GM19035 (cell line): ENCODE data around the gene BPHL.
"Not testable (repeated sequence)": the region's sequence is repeated elsewhere in the genome, so short reads cannot be mapped to it uniquely, and the experiment has no call there.

ENCODE experiments used
- ATAC-seq: cut with Tn5 transposase; IDR thresholded peaks from one replicate; pipeline ENCODE4 v1.9.1; 2021; ENCODE audit not compliant: unreplicated experiment

BPHL gene

DNA sequence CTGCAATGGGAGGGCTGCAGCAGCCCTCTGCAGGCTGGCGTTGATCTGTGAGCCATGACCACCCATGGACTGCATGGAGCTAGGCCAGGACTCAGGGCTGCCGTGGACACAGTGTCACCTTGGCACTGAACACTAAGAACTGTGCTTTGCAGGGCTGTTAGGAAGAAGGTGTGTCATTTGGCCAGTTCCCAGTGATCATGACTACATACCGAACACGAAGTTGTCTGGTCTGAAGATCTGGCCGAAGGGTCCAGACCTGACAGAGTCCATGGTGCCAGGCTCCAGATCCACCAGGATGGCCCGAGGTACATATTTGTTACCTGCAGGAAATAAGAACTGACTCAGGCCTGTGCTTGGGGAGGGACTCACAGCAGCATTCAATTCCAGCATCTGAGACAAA, 36.9 kb downstream of the BPHL start:
- ATAC-seq = not testable (repeated sequence)

DNA sequence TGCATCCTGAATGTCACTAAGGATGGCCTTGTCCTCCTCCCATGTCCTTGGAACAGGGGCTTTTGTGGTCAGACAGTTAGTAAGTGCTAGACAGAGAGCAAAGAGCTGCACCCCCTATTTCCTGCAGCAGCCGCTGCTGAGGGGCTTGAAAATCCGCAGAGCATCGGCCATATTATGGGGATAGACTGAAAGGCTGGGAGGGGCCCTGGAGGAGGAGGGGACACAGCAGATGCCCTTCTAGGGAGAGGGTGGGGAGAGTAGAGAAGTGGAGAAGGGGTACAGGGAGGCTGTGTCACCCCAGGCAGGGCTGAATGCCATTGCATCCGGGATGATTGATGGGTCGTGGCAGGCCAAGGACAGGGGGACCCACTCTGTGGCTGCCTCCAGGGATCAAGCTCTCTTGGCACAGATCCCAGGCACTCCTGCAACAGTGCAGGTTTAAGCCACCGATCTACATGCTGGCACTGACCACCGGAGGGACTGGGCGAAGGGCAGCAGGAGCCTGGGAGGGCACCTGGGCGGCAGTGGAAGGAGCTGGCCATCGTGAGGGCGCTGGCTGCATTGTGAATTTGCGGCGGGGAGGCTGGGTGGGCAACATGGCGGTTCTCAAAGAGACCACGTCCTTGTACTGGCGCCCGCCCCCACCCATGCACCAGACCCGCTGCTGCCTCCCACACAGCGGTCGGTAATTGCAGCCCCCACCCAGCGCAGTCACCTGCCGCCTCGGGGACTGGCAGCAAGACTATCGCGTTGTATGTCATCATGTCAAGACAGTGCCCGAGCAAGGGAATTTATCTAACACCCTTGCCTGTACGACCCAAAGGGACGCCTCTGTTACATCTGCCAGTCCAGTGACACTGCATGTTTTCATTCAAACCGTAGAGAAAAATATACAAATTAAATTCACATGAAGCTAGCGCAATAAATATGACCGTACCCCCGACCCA, 37.9 kb downstream of the BPHL start:
- ATAC-seq = peak; percentile 14

DNA sequence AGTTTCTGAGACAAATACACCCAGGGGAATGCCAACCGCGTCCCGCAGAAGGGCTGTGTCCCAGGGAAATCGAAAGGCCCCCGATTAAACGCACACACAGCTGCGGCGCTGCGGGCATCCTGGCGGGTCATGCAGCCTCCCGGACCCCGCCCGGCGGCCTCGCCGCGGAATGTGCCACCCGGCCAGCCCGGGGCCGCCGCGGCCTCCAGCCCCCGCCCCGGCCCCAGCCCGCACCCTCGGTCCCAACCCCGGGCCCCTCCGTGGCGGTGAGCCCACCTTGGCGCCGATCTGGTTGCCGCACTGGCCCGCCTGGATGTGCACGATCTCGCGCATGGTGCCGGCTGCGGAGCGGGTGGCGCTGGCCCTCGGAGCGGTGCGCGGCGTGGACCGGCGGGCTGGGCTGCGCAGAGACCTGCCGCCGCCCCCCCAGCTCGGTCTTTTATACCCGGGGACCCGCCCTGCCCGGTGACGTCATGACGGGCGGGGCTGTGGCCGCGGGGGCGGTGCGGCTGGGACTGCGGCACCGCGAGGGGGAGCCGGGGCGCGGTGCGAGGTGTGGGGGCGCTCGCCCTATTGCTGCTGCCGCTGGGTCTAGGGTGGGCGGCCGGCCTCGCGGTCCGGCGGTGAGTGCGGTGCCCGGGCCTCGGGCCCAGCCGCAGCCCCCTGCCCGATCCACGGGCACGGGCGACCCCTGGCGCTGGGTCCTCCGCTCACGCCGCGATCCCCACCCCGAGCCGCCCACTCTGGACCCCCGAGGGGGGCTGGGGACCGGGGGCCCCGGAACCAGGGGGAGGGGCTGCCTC, 38.8 kb downstream of the BPHL start, which contains the start of gene TUBB2A:
TUBB2A (minus strand) TSS at position 414 of the 803 bp plus-strand sequence; CDS start at position 333, 81 bp downstream.
- peak; percentile 89 for ATAC-seq

DNA sequence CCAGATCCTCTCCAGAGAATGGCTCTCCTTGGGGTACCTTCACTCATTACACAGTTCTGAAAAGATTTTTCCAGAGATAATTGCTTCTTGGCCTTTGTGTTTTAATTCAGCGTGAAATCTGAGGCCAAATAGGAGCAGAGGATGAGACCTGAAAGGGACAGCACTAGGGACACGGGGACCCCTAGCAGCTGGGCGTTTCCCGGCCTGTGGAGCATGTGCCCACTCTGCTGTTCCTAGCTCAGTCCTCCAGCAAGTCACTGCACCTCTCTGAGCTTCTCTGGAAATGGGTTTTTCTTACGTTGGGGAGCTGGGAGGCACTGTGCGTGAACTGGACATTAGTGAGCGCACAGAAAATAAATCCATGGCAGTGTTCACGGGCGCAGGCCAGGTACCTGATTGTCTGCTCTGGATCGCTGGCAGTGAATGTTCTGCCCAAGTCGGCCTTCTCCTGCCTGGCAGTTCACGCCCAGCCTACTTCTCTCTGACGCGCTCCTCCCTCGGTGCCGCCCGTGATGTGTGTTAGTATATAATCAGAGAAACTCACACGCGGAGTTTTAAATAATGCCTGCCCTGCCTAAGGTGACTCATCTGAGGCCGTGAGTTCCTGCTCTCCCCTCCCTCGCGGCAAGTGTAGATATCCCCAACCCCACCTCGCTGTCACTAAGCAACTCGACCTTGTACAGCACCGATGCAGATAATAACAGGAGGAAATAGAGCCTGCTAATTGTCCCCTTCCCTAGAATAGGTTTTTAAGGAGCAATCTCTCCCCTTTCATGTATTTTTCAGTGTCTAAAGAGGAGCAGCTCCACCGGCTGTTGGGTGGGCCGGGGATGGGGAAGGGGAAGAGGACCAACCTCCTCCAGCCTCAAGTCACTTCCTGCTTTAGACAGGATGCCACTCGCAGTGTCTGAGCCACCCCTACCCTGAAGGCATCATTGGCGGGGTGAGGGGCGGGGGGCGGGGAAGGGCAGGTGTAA, 41.6 kb downstream of the BPHL start:
- ATAC-seq = no peak

DNA sequence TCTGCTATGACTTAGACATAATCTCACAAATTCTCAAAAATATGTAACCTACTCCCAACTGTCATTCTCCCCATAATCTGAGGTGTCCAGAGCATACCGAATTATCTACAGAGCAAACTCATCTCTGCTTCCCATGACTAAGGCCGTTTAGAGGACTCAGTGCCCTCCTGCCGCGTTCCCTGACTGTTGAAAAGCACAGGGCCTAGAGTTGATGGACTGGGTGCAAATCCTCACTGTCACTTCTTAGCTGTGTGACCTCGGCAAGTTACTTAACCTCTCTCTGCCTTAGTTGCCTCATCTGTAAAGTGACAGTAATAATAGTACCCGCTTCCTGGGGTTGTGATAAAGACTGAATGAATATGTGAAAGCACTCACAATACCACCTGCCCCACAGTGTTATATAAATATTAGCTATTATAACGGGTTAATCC, 43.6 kb downstream of the BPHL start:
- no peak for ATAC-seq

DNA sequence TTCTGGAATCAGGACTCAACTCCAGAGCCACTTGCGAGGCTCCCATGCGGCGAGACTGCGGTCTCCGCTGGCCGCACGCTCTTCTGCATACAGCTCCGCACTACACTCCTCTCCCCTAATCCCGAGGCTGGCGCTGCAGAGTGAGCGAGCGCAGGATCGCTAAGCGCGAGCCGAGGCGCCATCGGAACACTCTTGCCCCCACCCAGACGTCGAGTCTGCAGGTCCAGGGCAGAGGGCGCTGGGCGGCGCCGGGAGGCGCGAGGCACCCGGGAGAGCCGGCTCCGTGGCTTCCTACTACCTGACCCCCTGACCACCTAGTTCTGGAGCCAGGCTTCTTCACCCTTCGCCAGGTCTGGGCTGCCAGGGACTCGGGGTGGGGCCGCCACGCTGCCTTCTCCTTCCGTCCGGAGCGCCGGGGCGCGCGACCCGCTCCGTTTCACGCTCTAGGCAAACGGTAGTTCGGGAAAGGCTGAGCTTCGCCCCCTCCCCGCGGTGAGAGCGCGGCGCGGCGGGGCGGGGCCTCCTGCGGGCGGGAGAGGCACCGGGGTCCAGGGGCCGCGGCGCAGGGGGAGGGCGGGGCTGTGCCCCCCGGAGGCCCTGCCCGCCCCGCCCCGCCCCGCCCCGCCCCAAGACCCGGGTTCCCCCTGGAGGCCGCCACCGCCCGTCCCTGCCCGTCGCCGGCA, 44.2 kb downstream of the BPHL start:
- peak; percentile 74 for ATAC-seq

DNA sequence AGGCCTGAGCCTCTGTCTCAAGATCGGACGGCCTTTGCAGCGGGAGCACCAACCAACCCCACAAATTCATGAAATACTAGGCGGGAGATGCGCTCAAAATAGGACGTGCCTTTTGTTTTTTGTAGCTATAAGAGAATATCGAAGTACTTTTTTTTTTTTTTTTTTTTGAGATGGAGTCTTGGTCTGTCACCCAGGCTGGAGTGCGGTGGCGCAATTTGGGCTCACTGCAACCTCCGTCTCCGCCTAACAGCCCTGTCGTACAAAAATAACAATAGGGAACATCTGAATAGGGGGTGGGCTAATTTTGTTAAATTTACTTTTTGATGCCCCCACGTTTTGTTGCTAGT, 44.7 kb downstream of the BPHL start:
- ATAC-seq = peak; percentile 15

DNA sequence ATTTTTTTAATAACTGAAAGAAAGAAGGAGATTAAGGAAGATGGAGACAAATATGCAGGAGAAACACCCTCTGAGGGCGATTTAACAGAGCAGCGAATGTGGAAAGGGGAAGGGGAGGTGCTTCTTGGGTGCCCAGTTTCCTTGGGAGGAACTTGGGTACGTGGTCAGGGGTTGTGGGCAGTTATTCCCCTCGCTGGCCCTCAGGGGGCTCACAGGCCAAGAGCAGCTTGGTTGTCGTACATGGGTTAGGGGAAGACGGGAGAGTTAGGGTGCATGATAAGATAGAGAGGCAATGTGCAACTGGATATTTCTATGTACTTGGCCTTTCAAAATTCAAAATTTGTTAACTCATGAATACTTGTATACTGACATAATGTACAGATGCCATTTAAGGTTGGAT, 45.9 kb downstream of the BPHL start:
- ATAC-seq = no peak

DNA sequence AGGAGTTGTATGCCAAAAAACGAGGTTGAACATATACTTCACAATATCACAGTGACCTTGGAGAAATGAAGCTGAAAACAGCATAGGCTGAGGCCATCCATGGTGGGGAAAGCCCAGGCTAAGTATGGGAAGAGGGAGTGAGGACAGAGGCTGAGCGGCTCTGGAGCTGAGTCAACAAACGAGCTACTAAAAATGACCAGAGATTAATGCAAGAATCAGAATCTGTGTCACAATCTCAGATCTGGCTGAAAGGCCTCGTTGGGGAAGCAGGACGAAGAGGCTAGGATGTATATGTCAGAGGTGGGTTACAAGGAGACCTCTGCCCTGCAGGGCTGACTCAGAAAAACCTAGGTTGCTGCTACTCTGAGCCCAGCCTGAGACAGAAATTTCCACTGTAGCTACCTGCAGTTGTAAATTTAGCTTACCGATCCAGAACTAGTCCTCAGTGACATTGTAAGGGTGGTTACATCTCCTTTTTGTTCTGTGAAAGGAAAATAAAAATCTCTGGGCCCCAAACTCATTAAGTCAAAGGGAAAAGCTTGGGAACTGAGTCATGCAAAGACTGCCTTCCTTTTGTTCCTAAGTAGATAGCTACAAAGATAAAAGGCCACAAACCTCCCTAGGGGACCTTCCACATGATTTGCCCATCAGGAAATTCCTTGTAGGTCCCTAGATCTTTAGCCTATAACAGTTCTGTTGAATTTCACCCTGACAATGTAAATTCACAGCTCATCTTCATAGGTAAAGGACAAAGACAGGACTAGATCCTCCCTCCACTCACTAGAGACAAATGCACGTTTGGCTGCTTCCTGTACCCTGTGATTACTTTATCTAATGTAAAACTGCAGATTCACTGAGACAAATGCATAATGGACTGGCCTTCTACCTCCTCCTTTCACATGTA, 47.4 kb downstream of the BPHL start:
- ATAC-seq = no peak

DNA sequence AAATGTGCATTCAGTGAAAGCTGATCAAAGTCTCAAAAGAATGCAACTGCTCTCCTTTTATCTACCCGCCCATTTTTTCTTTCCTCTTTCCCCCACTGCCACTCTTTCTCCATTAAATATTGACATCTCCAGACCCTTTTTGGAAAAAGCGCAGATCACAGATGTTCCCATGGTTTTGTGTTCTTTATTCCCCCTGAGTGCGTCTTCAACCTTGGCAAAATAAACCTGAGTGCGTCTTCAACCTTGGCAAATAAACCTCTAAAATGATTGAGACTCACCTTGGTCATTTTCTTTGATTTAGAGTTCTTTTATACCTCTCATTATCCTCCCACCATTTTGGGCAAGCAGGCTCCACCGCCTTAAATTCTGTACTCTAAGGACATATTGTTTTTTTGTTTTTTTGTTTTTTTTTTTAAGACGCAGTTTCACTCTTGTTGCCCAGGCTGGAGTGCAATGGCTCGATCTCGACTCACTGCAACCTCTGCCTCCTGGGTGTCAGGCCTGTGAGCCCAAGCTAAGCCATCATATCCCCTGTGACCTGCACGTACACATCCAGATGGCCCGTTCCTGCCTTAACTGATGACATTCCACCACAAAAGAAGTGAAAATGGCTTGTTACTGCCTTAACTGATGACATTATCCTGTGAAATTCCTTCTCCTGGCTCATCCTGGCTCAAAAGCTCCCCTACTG, 48.2 kb downstream of the BPHL start:
- not testable (repeated sequence) for ATAC-seq

DNA sequence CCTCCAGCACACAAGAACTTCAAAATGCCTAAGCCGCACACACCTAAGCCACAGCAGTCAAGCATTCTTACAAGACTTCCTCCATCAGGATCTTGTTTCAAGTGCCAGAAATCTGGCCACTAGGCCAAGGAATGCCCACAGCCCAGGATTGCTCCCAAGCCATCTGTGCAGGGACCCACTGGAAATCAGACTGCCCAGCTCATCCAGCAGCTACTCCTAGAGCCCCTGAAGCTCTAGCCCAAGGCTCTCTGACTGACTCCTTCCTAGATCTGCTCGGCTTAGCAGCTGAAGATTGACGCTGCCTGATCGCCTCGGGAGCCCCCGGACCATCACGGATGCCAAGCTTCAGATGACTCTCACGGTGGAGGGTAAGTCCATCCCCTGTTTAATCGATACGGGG, 49.5 kb downstream of the BPHL start:
- not testable (repeated sequence) for ATAC-seq

DNA sequence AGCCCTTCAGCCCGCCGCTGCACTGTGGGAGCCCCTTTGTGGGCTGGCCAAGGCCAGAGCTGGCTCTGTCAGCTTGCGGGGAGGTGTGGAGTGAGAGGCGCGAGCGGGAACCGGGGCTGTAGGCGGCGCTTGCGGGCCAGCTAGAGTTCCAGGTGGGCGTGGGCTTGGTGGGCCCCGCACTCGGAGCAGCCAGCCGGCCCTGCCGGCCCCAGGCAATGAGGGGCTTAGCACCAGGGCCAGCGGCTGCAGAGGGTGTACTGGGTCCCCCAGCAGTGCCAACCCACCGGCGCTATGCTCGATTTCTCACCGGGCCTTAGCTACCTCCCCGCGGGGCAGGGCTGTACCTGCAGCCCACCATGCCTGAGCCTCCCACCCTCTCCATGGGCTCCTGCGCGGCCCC, 52.2 kb downstream of the BPHL start:
- ATAC-seq = not testable (repeated sequence)

DNA sequence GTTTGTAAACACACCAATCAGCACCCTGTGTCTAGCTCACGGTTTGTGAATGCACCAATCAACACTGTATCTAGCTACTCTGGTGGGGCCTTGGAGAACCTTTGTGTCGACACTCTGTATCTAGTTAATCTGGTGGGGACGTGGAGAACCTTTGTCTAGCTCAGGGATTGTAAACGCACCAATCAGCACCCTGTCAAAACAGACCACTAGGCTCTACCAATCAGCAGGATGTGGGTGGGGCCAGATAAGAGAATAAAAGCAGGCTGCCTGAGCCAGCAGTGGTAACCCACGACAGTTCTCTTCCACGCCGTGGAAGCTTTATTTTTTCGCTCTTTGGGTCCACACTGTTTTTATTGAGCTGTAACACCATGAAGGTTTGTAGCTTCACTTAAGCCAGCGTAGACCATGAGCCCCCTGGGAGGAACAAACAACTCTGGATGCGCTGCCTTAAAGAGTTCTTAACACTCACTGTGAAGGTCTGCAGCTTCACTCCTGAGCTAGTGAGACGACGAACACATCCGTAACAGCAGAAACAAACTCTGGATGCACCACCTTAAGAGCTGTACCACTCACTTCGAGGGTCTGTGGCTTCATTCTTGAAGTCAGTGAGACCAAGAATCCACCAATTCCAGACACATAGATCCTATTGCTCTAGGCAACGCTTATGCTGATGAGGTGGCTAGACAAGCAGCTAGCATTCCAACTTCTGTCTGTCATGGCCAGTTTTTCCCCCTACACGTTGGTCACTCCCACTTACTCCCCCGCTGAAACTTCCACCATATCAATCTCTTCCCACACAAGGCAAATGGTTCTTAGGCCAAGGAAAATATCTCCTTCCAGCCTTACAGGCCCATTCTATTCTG, 53.0 kb downstream of the BPHL start:
- not testable (repeated sequence) for ATAC-seq

DNA sequence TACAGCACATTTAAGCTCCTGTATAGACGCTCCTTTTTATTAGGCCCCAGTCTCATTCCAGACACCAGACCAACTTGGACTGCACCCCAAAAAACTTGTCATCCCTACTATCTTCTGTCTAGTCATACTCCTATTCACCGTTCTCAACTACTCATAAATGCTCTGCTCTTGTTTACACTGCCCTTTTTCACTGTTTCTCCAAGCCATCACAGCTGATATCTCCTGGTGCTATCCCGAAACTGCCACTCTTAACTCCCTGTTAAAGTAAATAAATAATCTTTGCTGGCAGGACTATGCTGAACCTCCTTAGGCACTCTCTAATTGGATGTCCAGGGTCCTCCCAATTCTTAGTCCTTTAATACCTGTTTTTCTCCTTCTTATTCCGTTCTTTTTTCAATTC, 54.3 kb downstream of the BPHL start:
- ATAC-seq = not testable (repeated sequence)

DNA sequence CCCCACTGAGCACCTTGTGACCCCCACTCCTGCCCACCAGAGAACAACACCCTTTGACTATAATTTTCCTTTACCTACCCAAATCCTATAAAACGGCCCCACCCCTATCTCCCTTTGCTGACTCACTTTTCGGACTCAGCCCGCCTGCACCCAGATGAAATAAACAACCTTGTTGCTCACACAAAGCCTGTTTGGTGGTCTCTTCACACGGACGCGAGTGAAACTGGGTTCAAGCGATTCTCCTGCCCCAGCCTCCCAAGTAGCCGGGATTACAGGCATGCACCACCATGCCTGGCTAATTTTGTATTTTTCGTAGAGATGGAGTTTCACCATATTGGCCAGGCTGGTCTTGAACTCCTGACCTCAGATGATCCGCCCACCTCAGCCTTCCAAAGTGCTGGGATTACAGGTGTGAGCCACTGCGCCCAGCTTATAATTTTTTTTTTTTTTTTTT, 55.2 kb downstream of the BPHL start:
- not testable (repeated sequence) for ATAC-seq

DNA sequence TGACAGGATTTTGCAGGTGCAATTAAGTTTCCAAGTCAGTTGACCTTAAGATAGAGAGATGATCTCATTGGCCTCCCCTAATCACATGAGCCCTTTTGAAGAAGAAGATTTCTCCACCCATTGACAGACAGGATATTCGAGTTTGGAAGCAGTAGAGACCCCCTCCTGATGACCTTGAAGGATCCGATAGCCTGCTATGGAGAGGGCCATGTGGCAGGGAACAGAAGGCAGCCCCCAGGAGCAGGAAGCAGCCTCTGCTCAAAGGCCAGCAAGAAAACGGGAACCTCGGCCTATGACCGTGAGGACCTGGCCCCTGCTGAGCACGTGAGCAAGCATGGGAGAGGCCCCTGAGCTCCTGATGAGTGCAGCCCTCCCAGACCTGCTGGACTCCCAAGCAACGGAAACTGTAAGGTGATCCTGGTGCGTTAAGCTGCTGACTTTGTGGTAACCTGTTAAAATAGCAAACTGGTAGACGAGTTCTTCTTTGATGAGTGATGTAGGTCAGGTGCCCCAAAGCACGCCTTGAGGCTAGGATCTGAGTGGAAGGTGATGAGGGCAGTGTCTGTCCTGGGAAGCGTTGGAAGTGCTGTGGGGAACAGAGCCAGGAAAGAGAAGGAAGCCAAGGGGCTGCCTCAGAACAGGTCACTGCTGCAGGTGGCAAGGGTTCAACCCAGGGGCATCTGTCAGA, 57.3 kb downstream of the BPHL start:
- ATAC-seq = no peak
